H9 (cell line): Measurements from ENCODE around the gene ZFP92. TPM values are rescaled to one million over a fixed set of nuclear protein-coding genes. Genes with fewer than 3 reads are reported as not detected.

ENCODE experiments used
- DNase-seq: peaks from one replicate; pipeline ENCODE4 v3.0.0-alpha.2; 2017
- H2AFZ ChIP-seq: one replicate; pipeline ENCODE4 v1.6.1; 2013; ENCODE audit warnings: mild to moderate bottlenecking, low read length, control low read depth, moderate library complexity
- H2AK5ac ChIP-seq: 2 replicates; pipeline ENCODE4 v1.6.1; 2013; ENCODE audit warnings: low read length, control low read depth, mixed read lengths; ENCODE audit not compliant: insufficient read length
- H2BK120ac ChIP-seq: one replicate; pipeline ENCODE4 v1.6.1; 2013; ENCODE audit warnings: low read depth, mild to moderate bottlenecking, low read length, control low read depth, inconsistent platforms; ENCODE audit not compliant: poor library complexity, severe bottlenecking
- H2BK12ac ChIP-seq: 2 replicates; pipeline ENCODE4 v1.6.1; 2013; ENCODE audit warnings: low read length, control low read depth, mixed read lengths, low read depth; ENCODE audit not compliant: insufficient read length
- H2BK15ac ChIP-seq: 2 replicates; pipeline ENCODE4 v1.6.1; 2013; ENCODE audit warnings: low read depth, low read length, control low read depth
- H2BK20ac ChIP-seq: one replicate; pipeline ENCODE4 v1.6.1; 2013; ENCODE audit warnings: low read depth, mild to moderate bottlenecking, low read length, control low read depth, inconsistent platforms; ENCODE audit not compliant: poor library complexity, severe bottlenecking
- H2BK5ac ChIP-seq: 2 replicates; pipeline ENCODE4 v1.6.1; 2013; ENCODE audit warnings: low read length, control low read depth, mixed read lengths; ENCODE audit not compliant: insufficient read length
- H3K14ac ChIP-seq: 2 replicates; pipeline ENCODE4 v1.6.1; 2013; ENCODE audit warnings: low read length, control low read depth; ENCODE audit not compliant: insufficient read depth
- H3K18ac ChIP-seq: 2 replicates; pipeline ENCODE4 v1.6.1; 2013; ENCODE audit warnings: low read depth, mild to moderate bottlenecking, mixed read lengths, low read length, control low read depth; ENCODE audit not compliant: insufficient read length
- H3K23ac ChIP-seq: 2 replicates; pipeline ENCODE4 v1.6.1; 2013; ENCODE audit warnings: low read length, control low read depth, mixed read lengths, low read depth; ENCODE audit not compliant: insufficient read length
- H3K23me2 ChIP-seq: 2 replicates; pipeline ENCODE4 v1.6.1; 2013; ENCODE audit warnings: low read depth, mild to moderate bottlenecking, mixed read lengths, low read length, control low read depth; ENCODE audit not compliant: insufficient read length, poor library complexity, severe bottlenecking
- H3K27ac ChIP-seq: 2 replicates; pipeline ENCODE4 v1.5.1; 2013; ENCODE audit warnings: low read length, control low read depth, mixed read lengths, low read depth; ENCODE audit not compliant: insufficient read length
- H3K27me3 ChIP-seq: 2 replicates; pipeline ENCODE4 v1.6.1; 2013; ENCODE audit warnings: low read length, control low read depth, inconsistent platforms; ENCODE audit not compliant: insufficient read depth
- H3K4ac ChIP-seq: 2 replicates; pipeline ENCODE4 v1.6.1; 2013; ENCODE audit warnings: low read depth, mild to moderate bottlenecking, control low read depth, inconsistent platforms, low read length, moderate library complexity
- H3K4me1 ChIP-seq: 2 replicates; pipeline ENCODE4 v1.6.1; 2013; ENCODE audit warnings: low read length, control low read depth, inconsistent platforms; ENCODE audit not compliant: insufficient read depth
- H3K4me2 ChIP-seq: 2 replicates; pipeline ENCODE4 v1.6.1; 2013; ENCODE audit warnings: low read length, control low read depth, mixed read lengths; ENCODE audit not compliant: insufficient read length, insufficient read depth
- H3K56ac ChIP-seq: 2 replicates; pipeline ENCODE4 v1.6.1; 2013; ENCODE audit warnings: low read depth, mild to moderate bottlenecking, mixed read lengths, low read length, control low read depth; ENCODE audit not compliant: insufficient read length
- H3K79me1 ChIP-seq: 2 replicates; pipeline ENCODE4 v1.6.1; 2013; ENCODE audit warnings: low read depth, mild to moderate bottlenecking, moderate library complexity, low read length, control low read depth, inconsistent platforms; ENCODE audit not compliant: insufficient read depth, poor library complexity, severe bottlenecking
- H3K79me2 ChIP-seq: 2 replicates; pipeline ENCODE4 v1.6.1; 2013; ENCODE audit warnings: low read length, control low read depth, inconsistent platforms; ENCODE audit not compliant: insufficient read depth
- H3K9ac ChIP-seq: 2 replicates; pipeline ENCODE4 v1.6.1; 2013; ENCODE audit warnings: low read length, control low read depth, mixed read lengths; ENCODE audit not compliant: insufficient read length; ENCODE audit errors: extremely low read depth
- H3K9me3 ChIP-seq: one replicate; pipeline ENCODE4 v1.6.1; 2013; ENCODE audit warnings: low read depth, low read length, inconsistent platforms; ENCODE audit not compliant: control insufficient read depth
- H3T11ph ChIP-seq: one replicate; pipeline ENCODE4 v1.6.1; 2013; ENCODE audit warnings: mild to moderate bottlenecking, low read length, control low read depth, inconsistent platforms
- H4K20me1 ChIP-seq: one replicate; pipeline ENCODE4 v1.6.1; 2013; ENCODE audit not compliant: control insufficient read depth, insufficient read length, insufficient read depth
- H4K5ac ChIP-seq: 2 replicates; pipeline ENCODE4 v1.6.1; 2013; ENCODE audit warnings: low read depth, mild to moderate bottlenecking, mixed read lengths, low read length, control low read depth; ENCODE audit not compliant: insufficient read length
- H4K8ac ChIP-seq: replicated peaks from 2 replicates; pipeline ENCODE4 v1.6.1; 2013; ENCODE audit warnings: low read length, control low read depth, mixed read lengths, low read depth; ENCODE audit not compliant: insufficient read length
- H4K91ac ChIP-seq: 2 replicates; pipeline ENCODE4 v1.6.1; 2013; ENCODE audit warnings: low read depth, mild to moderate bottlenecking, moderate library complexity, mixed read lengths, low read length, control low read depth; ENCODE audit not compliant: insufficient read length
- H3K27ac Mint-ChIP-seq, 3 experiments: 2 replicates in 2 of 3; 3 replicates in 1 of 3; pipeline ENCODE4 v1.8.0; 2020 to 2021; ENCODE audit warnings: mixed read lengths in 3 of 3, mild to moderate bottlenecking in 1 of 3, moderate library complexity in 1 of 3
- H3K27me3 Mint-ChIP-seq: 2 replicates; pipeline ENCODE4 v1.8.0; 2021; ENCODE audit warnings: low read depth, mild to moderate bottlenecking, moderate library complexity, mixed read lengths
- H3K36me3 Mint-ChIP-seq, 3 experiments: 2 replicates in 2 of 3; 3 replicates in 1 of 3; pipeline ENCODE4 v1.8.0; 2020 to 2021; ENCODE audit warnings: low read depth in 3 of 3, mixed read lengths in 3 of 3; ENCODE audit not compliant: insufficient read depth in 1 of 3
- H3K4me1 Mint-ChIP-seq, 2 experiments: 2 replicates each; pipeline ENCODE4 v1.8.0; 2020; ENCODE audit warnings: mixed read lengths in 2 of 2
- H3K4me3 Mint-ChIP-seq, 2 experiments: 2 replicates in 1 of 2; 3 replicates in 1 of 2; pipeline ENCODE4 v1.8.0; 2020 to 2021; ENCODE audit warnings: mild to moderate bottlenecking in 2 of 2, mixed read lengths in 2 of 2, moderate library complexity in 1 of 2
- H3K9me3 Mint-ChIP-seq, 2 experiments: 2 replicates in 1 of 2; 3 replicates in 1 of 2; pipeline ENCODE4 v1.8.0; 2020; ENCODE audit warnings: mild to moderate bottlenecking in 2 of 2, mixed read lengths in 2 of 2, moderate library complexity in 1 of 2
- CTCF ChIP-seq: fragments of 200-600 bp; sonication (generic); conservative IDR thresholded peaks from 3 replicates; pipeline ENCODE4 v1.8.0; 2021; ENCODE audit warnings: antibody characterized with exemption, mild to moderate bottlenecking
- WGBS: extraction: QIAGEN DNeasy Blood & Tissue Kit; methylation state at CpG from one replicate; pipeline ENCODE4 v1.1.7; 2013; ENCODE audit warnings: missing lambda C conversion rate, low lambda C conversion rate, mixed read lengths; ENCODE audit not compliant: insufficient read length; ENCODE audit errors: extremely low coverage; 5-methylcytosine and 5-hydroxymethylcytosine counted together
- total RNA-seq: library from RNA; stranded (reverse); gene quantifications from 2 replicates; pipeline ENCODE4 v1.2.1, GENCODE V29; 2021

Gene ZFP92
- total RNA-seq, 1 experiment from 2014 or later: 0.68 TPM

GRCh38 chrX:153414856-153415510 is 3.7 kb downstream of the ZFP92 start:
- Mint-ChIP-seq H3K27ac (no peak overlapping the region), H3K9me3 (peaks cover 73 to 79% of the 10 kb centered on the region in 2 experiments), H3K27me3 (peaks cover 32% of the 10 kb centered on the region), H3K4me3 (no peak overlapping the region), H3K4me1 (peaks cover 9 to 27% of the 10 kb centered on the region in 2 experiments), H3K36me3 (peaks cover 7 to 14% (median 9%) of the 10 kb centered on the region in 3 experiments; a peak in 5 of 7 replicates)
- no peak for DNase-seq
- no peaks in the 10 kb centered on the region for H3K79me2 ChIP-seq
- no peak overlapping the region for H3K9ac ChIP-seq
- no peak overlapping the region for H2BK12ac ChIP-seq
- no peaks in the 10 kb centered on the region for H3K4me1 ChIP-seq
- no peak for TF ChIP-seq CTCF
- H3K18ac ChIP-seq: no peak overlapping the region
- H4K20me1 ChIP-seq: no peaks in the 10 kb centered on the region
- no peak overlapping the region for H2BK5ac ChIP-seq
- H3K9me3 ChIP-seq: peaks cover 33% of the 10 kb centered on the region
- H3K23me2 ChIP-seq: no peaks in the 10 kb centered on the region
- H3T11ph ChIP-seq: no peak overlapping the region
- no peak overlapping the region for H3K4me2 ChIP-seq
- no peak overlapping the region for H4K5ac ChIP-seq
- no peak overlapping the region for H2BK120ac ChIP-seq
- H3K4ac ChIP-seq: no peak overlapping the region
- no peak overlapping the region for H2AFZ ChIP-seq
- no peak overlapping the region for H4K8ac ChIP-seq
- no peak overlapping the region for H4K91ac ChIP-seq
- no peak overlapping the region for H2AK5ac ChIP-seq
- H3K27ac ChIP-seq: no peak overlapping the region
- H3K56ac ChIP-seq: no peak overlapping the region
- H3K23ac ChIP-seq: no peak overlapping the region
- no peak overlapping the region for H3K14ac ChIP-seq
- no CpG with 5 or more reads among the region's 9 CpGs for WGBS
- peaks cover 7% of the 10 kb centered on the region; the same call in 1 of the 2 replicates for H3K27me3 ChIP-seq
- H2BK20ac ChIP-seq: no peak overlapping the region
- no peaks in the 10 kb centered on the region for H3K79me1 ChIP-seq
- no peak overlapping the region for H2BK15ac ChIP-seq
